SH-SY5Y (cell line): ENCODE measurements around the gene TMEM184A.

ENCODE experiments used
- GATA2 ChIP-seq: IDR thresholded peaks from 2 replicates; pipeline ENCODE4 v1.6.1; 2011; ENCODE audit warnings: mild to moderate bottlenecking, low read depth, low read length
- GATA3 ChIP-seq: IDR thresholded peaks from 2 replicates; pipeline ENCODE4 v1.6.1; 2011; ENCODE audit warnings: low read depth, mild to moderate bottlenecking, low read length, moderate library complexity

DNA sequence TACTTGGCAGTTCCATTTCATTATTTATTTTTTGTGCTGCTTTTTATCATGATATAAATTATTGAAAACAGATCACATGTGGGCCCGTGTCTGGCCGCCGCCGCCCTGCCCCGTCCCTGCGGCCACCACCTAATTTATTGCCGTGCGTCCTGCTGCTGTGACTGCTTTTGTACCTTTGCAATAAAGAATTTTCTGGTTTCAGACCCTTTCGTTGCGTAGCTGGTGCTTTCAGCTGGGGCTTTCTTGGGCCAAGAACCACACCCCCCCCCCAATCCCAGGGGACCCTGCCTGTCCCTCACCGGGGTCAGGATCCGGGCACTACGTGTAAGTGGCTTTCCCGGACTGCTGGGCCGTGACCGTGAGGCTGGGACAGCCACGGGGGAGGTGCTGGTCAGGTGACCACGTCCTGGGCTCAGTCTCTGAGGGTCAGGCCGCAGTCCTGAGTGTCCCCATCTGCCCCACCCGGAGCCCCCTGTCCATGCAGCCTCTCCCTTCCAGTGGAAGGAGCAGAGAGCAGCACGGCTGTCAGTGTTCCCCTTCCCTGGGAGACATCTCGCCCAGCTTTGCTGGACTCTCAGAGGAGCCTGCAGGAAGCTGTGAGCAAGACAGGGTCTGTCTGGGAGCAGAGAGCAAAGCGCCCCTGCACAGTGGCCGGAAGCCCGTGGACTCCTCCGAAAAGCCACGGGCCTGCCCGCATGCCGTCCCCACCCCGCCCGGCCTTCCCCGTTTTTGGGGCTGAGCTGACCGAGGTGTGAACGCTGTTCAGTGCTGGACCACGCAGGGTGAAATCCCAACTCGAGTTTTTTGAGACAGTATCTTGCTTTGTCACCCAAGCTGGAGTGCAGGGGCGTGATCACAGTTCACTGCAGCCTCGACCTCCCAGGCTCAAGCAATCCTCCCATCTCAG, 12.9 kb downstream of the TMEM184A start:
- no peak for TF ChIP-seq GATA2
- TF ChIP-seq GATA3 = no peak
